Trophoblast cell (in vitro differentiated cells and primary cell): ENCODE results near the gene JMJD1C. TPM values are rescaled to one million over a fixed set of nuclear protein-coding genes. Genes with fewer than 3 reads are reported as not detected.

Experiments
- DNase-seq, 2 donors: peaks; one replicate each; pipeline ENCODE4 v3.0.0-alpha.2; 2016
- H2AFZ ChIP-seq: 2 replicates; pipeline ENCODE4 v1.6.1; 2013; ENCODE audit warnings: low read length, moderate library complexity, mild to moderate bottlenecking; ENCODE audit not compliant: insufficient read depth, poor library complexity
- H2AK5ac ChIP-seq: 2 replicates; pipeline ENCODE4 v1.6.1; 2013; ENCODE audit warnings: mild to moderate bottlenecking, low read length
- H2BK120ac ChIP-seq: 2 replicates; pipeline ENCODE4 v1.6.1; 2013; ENCODE audit warnings: low read length, mild to moderate bottlenecking, moderate library complexity; ENCODE audit not compliant: insufficient read depth, poor library complexity
- H2BK12ac ChIP-seq: 2 replicates; pipeline ENCODE4 v1.6.1; 2013; ENCODE audit warnings: mild to moderate bottlenecking, low read length, moderate library complexity
- H2BK5ac ChIP-seq: 2 replicates; pipeline ENCODE4 v1.6.1; 2013; ENCODE audit warnings: low read length, low read depth, moderate library complexity, mild to moderate bottlenecking; ENCODE audit not compliant: poor library complexity
- H3K14ac ChIP-seq: 2 replicates; pipeline ENCODE4 v1.6.1; 2013; ENCODE audit warnings: mild to moderate bottlenecking, low read length
- H3K18ac ChIP-seq: 2 replicates; pipeline ENCODE4 v1.6.1; 2013; ENCODE audit warnings: mild to moderate bottlenecking, low read length
- H3K23ac ChIP-seq: 2 replicates; pipeline ENCODE4 v1.6.1; 2013; ENCODE audit warnings: low read length
- H3K27ac ChIP-seq: 2 replicates; pipeline ENCODE4 v1.5.1; 2013; ENCODE audit warnings: low read depth, mild to moderate bottlenecking, inconsistent platforms, low read length, moderate library complexity
- H3K27me3 ChIP-seq: 2 replicates; pipeline ENCODE4 v1.6.1; 2013; ENCODE audit warnings: inconsistent platforms, mild to moderate bottlenecking, low read length, moderate library complexity; ENCODE audit not compliant: insufficient read depth
- H3K36me3 ChIP-seq, 2 experiments: 1 replicate in 1 of 2; 2 replicates in 1 of 2; pipeline ENCODE4 v1.6.1; 2013; ENCODE audit warnings: low read length in 2 of 2, mild to moderate bottlenecking in 2 of 2, moderate library complexity in 1 of 2; ENCODE audit not compliant: insufficient read depth in 2 of 2, control insufficient read depth in 1 of 2
- H3K4ac ChIP-seq: 2 replicates; pipeline ENCODE4 v1.6.1; 2013; ENCODE audit warnings: low read depth, mild to moderate bottlenecking, low read length, moderate library complexity
- H3K4me1 ChIP-seq, 2 experiments: 1 replicate in 1 of 2; 2 replicates in 1 of 2; pipeline ENCODE4 v1.6.1; 2013; ENCODE audit warnings: low read length in 2 of 2, mild to moderate bottlenecking in 2 of 2, moderate library complexity in 1 of 2; ENCODE audit not compliant: insufficient read depth in 2 of 2, control insufficient read depth in 1 of 2
- H3K4me2 ChIP-seq: 2 replicates; pipeline ENCODE4 v1.6.1; 2013; ENCODE audit warnings: inconsistent platforms, mild to moderate bottlenecking, low read length, moderate library complexity
- H3K4me3 ChIP-seq: 2 replicates; pipeline ENCODE4 v1.5.1; 2013; ENCODE audit warnings: mild to moderate bottlenecking, low read depth, low read length, inconsistent platforms
- H3K79me1 ChIP-seq: one replicate; pipeline ENCODE4 v1.6.1; 2013; ENCODE audit warnings: low read length
- H3K79me2 ChIP-seq: 2 replicates; pipeline ENCODE4 v1.6.1; 2013; ENCODE audit warnings: low read length, mild to moderate bottlenecking; ENCODE audit not compliant: control insufficient read depth, insufficient read depth, poor library complexity
- H3K9ac ChIP-seq: 2 replicates; pipeline ENCODE4 v1.6.1; 2013; ENCODE audit warnings: mild to moderate bottlenecking, low read length
- H3K9me3 ChIP-seq: 2 replicates; pipeline ENCODE4 v1.6.1; 2013; ENCODE audit warnings: low read depth, mild to moderate bottlenecking, control low read depth, inconsistent platforms, low read length; ENCODE audit not compliant: insufficient read depth
- H4K12ac ChIP-seq: 2 replicates; pipeline ENCODE4 v1.6.1; 2013; ENCODE audit warnings: low read depth, mild to moderate bottlenecking, low read length, moderate library complexity
- H4K8ac ChIP-seq: 2 replicates; pipeline ENCODE4 v1.6.1; 2013; ENCODE audit warnings: low read depth, mild to moderate bottlenecking, low read length, moderate library complexity
- H4K91ac ChIP-seq: one replicate; pipeline ENCODE4 v1.6.1; 2013; ENCODE audit warnings: low read depth, mild to moderate bottlenecking, low read length, moderate library complexity
- WGBS: extraction: QIAGEN DNeasy Blood & Tissue Kit; methylation state at CpG from one replicate; pipeline ENCODE4 v1.1.7; 2013; ENCODE audit warnings: missing lambda C conversion rate; ENCODE audit not compliant: insufficient read length, insufficient coverage; ENCODE audit errors: extremely low coverage; 5-methylcytosine and 5-hydroxymethylcytosine counted together
- polyA plus RNA-seq: library from polyadenylated mRNA; stranded (reverse); fragments of 200-250 nt; gene quantifications from 2 replicates; pipeline ENCODE4 v1.2.3, GENCODE V29; 2013

JMJD1C gene
- 35.9 and 36.9 TPM in 2 replicates for polyA plus RNA-seq

GRCh38 chr10:63465293-63466143, at the start of gene JMJD1C:
JMJD1C (minus strand) TSS chr10:63465977; CDS start chr10:63465662, 315 bp downstream.
- peak; percentile 63 to 76 for DNase-seq
- H3K23ac ChIP-seq: peak within 1 kb of the TSS; percentile 50
- no peaks in the 10 kb centered on the region for H3K36me3 ChIP-seq
- no peaks in the 10 kb centered on the region for H3K4me1 ChIP-seq
- H4K8ac ChIP-seq: peak within 1 kb of the TSS; percentile 41
- peak within 1 kb of the TSS; percentile 90 for H3K14ac ChIP-seq
- H3K4me2 ChIP-seq: peak within 1 kb of the TSS; percentile 72
- peak within 1 kb of the TSS; percentile 49 for H4K12ac ChIP-seq
- H4K91ac ChIP-seq: peak within 1 kb of the TSS; percentile 72
- H3K4ac ChIP-seq: peak within 1 kb of the TSS; percentile 54
- H2BK5ac ChIP-seq: peak within 1 kb of the TSS; percentile 82
- H3K18ac ChIP-seq: peak within 1 kb of the TSS; percentile 91
- peak within 1 kb of the TSS; percentile 93 for H3K9ac ChIP-seq
- WGBS: no CpG with 5 or more reads among the region's 99 CpGs
- H3K79me2 ChIP-seq: peaks cover 12% of the 10 kb centered on the region
- H3K79me1 ChIP-seq: peaks cover 15% of the 10 kb centered on the region
- no peaks in the 10 kb centered on the region for H3K9me3 ChIP-seq
- H2AFZ ChIP-seq: peak within 1 kb of the TSS; percentile 50
- H3K27me3 ChIP-seq: no peaks in the 10 kb centered on the region
- H2BK120ac ChIP-seq: peak within 1 kb of the TSS; percentile 41
- peak within 1 kb of the TSS; percentile 96 for H3K27ac ChIP-seq
- peak within 1 kb of the TSS; percentile 99 for H3K4me3 ChIP-seq
- H2AK5ac ChIP-seq: peak within 1 kb of the TSS; percentile 36
- H2BK12ac ChIP-seq: peak within 1 kb of the TSS; percentile 45

GRCh38 chr10:63515002-63515763, 49.4 kb upstream of the JMJD1C start:
- H2AK5ac ChIP-seq: no peak overlapping the region
- no peak overlapping the region for H2AFZ ChIP-seq
- no peak overlapping the region for H4K12ac ChIP-seq
- H3K36me3 ChIP-seq: no peaks in the 10 kb centered on the region
- H3K4me3 ChIP-seq: no peak overlapping the region
- no peak overlapping the region for H3K9ac ChIP-seq
- peak overlapping the region; percentile 46 for H2BK120ac ChIP-seq
- no peaks in the 10 kb centered on the region for H3K27me3 ChIP-seq
- no peaks in the 10 kb centered on the region for H3K9me3 ChIP-seq
- H3K14ac ChIP-seq: no peak overlapping the region
- peak overlapping the region; percentile 72 for H2BK12ac ChIP-seq
- H4K8ac ChIP-seq: peak overlapping the region; percentile 74
- peak overlapping the region; percentile 32 for H4K91ac ChIP-seq
- peak; percentile 92 to 98 for DNase-seq
- peak overlapping the region; percentile 98 for H3K27ac ChIP-seq
- H3K79me2 ChIP-seq: peaks cover 9% of the 10 kb centered on the region
- peak overlapping the region; percentile 82 for H2BK5ac ChIP-seq
- H3K4ac ChIP-seq: peak overlapping the region; percentile 22
- peak overlapping the region; percentile 60 for H3K4me2 ChIP-seq
- no CpG with 5 or more reads among the region's 5 CpGs for WGBS
- peaks cover 2% of the 10 kb centered on the region for H3K79me1 ChIP-seq
- H3K23ac ChIP-seq: no peak overlapping the region
- H3K4me1 ChIP-seq: peaks cover 0 to 4% of the 10 kb centered on the region in 2 experiments
- no peak overlapping the region for H3K18ac ChIP-seq

GRCh38 chr10:63506554-63506953, 40.8 kb upstream of the JMJD1C start:
- H3K18ac ChIP-seq: no peak overlapping the region
- no peak overlapping the region for H2BK12ac ChIP-seq
- H3K79me1 ChIP-seq: peaks cover 5% of the 10 kb centered on the region
- H3K4me3 ChIP-seq: no peak overlapping the region
- H2BK5ac ChIP-seq: no peak overlapping the region
- H3K4me2 ChIP-seq: no peak overlapping the region
- no peak overlapping the region for H4K91ac ChIP-seq
- no peak overlapping the region for H3K9ac ChIP-seq
- no peak overlapping the region for H4K12ac ChIP-seq
- H3K27ac ChIP-seq: no peak overlapping the region
- peak overlapping the region; percentile 62 for H3K4ac ChIP-seq
- H3K9me3 ChIP-seq: no peaks in the 10 kb centered on the region
- H3K36me3 ChIP-seq: no peaks in the 10 kb centered on the region
- H3K4me1 ChIP-seq: peaks cover 8 to 13% of the 10 kb centered on the region in 2 experiments
- no peak for DNase-seq
- H3K23ac ChIP-seq: no peak overlapping the region
- no peak overlapping the region for H2BK120ac ChIP-seq
- H3K79me2 ChIP-seq: peaks cover 3% of the 10 kb centered on the region
- WGBS: no CpG with 5 or more reads among the region's 1 CpG
- H3K14ac ChIP-seq: no peak overlapping the region
- no peak overlapping the region for H2AK5ac ChIP-seq
- no peaks in the 10 kb centered on the region for H3K27me3 ChIP-seq
- H2AFZ ChIP-seq: no peak overlapping the region
- H4K8ac ChIP-seq: no peak overlapping the region

GRCh38 chr10:63505562-63505961, 39.8 kb upstream of the JMJD1C start:
- no peak overlapping the region for H4K91ac ChIP-seq
- no peak overlapping the region for H4K12ac ChIP-seq
- no peak overlapping the region for H3K4ac ChIP-seq
- H3K4me3 ChIP-seq: no peak overlapping the region
- no peak overlapping the region for H3K4me2 ChIP-seq
- WGBS: no CpG with 5 or more reads among the region's 2 CpGs
- no peak overlapping the region for H2AFZ ChIP-seq
- no peaks in the 10 kb centered on the region for H3K27me3 ChIP-seq
- no peaks in the 10 kb centered on the region for H3K36me3 ChIP-seq
- H4K8ac ChIP-seq: no peak overlapping the region
- no peak overlapping the region for H3K14ac ChIP-seq
- H3K23ac ChIP-seq: no peak overlapping the region
- H3K79me2 ChIP-seq: no peaks in the 10 kb centered on the region
- no peak overlapping the region for H3K18ac ChIP-seq
- no peak overlapping the region for H2BK120ac ChIP-seq
- H3K27ac ChIP-seq: no peak overlapping the region
- DNase-seq: no peak
- no peak overlapping the region for H2AK5ac ChIP-seq
- peaks cover 5% of the 10 kb centered on the region for H3K79me1 ChIP-seq
- no peak overlapping the region for H2BK5ac ChIP-seq
- H2BK12ac ChIP-seq: no peak overlapping the region
- peaks cover 8 to 13% of the 10 kb centered on the region in 2 experiments for H3K4me1 ChIP-seq
- H3K9me3 ChIP-seq: peaks cover under 1% of the 10 kb centered on the region
- no peak overlapping the region for H3K9ac ChIP-seq
